CD4-positive, alpha-beta T cell treated with Interferon gamma for 1 hour (primary cell): ENCODE results near the gene CDK19.

Experiments
- DNase-seq: peaks from one replicate; pipeline ENCODE4 v3.0.0-alpha.2; 2020

CDK19 gene

DNA sequence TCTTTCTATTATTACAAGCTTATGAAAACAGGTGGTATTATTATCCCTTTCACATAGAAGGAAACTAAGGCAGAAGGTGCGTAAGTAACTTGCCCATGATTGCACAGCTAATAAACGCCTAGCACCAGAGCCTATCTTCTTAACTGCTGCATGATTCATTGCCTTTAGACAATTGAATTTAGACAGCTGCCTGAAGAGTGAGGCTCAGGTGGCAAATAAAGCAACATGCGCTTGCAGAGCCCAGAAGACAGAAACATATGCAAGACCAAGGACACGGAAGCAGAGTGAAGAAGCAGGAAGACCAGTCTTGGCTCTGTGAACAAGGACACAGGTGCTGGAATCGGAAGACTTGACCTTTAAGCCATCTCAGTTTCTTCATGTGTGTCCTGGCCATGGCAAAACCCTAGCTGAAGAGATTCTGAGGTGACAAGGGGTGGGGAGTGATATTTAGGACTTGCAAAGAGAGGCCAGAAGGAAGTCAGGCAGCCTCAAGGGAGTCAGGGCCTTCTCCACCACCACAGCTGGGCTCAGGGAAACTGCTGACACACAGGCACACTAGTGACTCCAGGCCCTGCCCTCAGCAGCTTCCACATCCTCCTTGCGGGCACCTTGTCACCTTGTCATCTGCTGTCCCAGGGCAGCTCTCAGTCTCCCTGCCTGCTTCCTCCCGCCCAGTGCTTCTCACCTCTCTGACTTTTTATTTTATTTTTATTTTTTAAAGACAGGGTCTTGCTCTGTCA, 247.1 kb downstream of the CDK19 start:
- DNase-seq, result no peak

DNA sequence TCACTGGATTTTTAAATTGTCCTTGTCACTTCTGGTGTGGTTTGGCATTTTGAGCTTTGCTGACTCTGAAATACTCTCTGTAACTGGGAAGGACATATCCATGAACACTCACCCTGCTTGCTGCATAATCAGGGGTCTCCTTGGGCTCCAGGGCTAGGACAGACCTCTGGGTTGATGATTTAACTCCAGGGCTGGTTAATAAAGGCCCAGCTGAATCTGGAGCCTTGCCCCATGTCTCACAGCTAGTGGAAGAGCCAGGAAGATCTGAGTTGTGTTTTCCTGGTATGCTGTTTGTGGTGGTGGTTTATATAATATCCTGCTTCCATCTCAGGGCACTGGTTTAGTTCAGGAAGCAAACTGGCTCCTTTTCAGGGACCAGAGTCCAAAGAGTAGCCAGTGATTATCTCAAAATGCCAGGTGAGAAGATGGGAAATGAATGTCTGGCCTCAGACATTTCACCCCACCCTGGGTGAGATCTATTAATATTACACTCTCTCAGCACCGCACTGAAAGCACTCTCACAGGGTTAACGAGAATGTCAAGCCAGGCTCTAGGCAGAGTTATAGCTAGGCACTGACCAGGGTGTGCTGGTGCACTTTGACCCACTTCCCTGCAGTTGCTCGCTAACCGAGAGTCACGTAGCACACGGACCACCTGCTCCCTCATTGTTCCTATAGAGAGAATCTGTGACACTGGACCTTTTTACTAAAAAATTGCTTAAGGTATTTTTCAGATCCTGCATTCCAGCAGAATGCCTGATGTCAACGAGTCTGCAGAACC, 248.7 kb downstream of the CDK19 start:
- no peak for DNase-seq

DNA sequence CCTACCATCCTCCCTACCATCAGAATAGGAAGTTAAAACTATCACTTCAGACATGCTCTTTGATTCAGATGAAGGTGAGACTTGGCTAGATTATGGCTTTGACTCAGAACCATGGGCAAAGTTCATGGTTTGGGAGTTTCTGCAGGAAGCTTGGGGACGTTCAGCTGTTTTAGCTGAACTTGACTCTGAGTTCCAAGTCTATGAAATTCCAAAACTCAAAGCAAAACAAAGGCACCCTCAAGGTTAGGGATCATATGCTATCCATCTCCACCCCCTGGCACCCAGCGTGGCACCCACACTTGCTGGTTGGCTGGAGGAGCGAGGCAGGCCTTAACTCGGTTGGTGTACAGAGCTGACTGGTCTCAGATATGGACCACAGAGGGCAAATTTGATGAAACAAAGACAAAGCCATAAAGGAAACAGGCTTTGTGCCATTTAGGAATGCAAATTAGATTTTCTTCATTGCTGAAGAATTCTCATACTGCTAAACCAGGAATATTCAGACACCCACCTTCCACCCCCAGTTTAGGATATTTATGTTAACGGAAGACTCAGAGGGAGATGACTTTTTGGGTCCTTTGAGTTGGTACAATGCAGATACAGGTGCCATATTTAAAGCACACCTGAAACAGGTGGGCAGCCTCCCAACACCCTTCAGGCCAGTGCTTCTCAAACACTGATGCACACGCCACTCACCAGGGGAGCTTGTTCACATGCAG, 250.4 kb downstream of the CDK19 start:
- DNase-seq, result no peak

DNA sequence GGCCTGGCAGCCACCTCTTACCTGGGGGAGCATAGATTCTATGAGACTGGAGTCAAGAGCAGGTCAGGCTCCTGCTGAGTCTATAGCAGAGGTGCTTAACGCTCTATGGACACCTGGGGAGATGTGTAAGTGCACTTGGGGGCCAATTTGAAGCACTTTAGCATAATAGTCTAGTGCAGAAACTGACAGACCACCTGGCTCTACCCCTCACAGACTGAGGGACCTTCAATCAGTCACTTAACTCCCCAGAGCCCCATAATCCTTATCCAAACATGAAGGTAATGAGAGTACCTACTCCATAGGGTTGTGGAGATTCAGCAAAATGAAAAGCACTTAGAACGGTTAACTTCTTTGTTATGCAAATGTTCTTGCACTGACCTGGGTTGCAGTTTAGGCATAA, 251.6 kb downstream of the CDK19 start:
- no peak for DNase-seq

DNA sequence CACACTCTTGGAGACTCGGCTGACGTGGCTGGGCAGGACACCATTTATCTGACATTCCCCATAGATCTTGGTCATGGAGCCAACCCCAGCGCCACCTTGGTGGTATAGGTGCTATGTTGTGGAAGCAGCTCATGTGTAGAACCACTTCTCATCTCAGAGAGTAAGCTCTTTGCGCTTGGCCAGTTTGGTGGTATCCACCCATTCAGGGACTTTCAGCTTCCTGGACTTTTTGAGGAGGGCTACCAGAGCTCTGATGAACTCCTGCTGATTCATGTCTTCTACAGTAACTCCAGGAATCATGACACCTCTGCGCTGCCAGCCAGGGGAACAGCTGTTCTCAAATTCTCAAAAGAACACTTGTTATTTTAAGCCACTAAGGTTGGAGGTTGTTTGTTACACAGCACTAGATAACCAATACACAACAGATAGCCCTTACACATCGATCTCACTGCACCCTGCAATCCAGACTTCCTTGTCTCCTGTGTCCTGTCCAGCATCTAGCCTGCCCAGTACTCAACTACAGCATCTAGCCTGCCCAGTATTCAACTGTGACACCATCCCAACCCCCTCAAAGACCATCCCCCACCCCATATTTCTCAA, 252.9 kb downstream of the CDK19 start:
- DNase-seq, result no peak

GRCh38 chr6:110561696-110562095, 253.6 kb downstream of the CDK19 start:
- DNase-seq, result no peak

- DNase-seq, result no peak
Observed at GRCh38 chr6:110561008-110561396, 254.3 kb downstream of the CDK19 start.

DNA sequence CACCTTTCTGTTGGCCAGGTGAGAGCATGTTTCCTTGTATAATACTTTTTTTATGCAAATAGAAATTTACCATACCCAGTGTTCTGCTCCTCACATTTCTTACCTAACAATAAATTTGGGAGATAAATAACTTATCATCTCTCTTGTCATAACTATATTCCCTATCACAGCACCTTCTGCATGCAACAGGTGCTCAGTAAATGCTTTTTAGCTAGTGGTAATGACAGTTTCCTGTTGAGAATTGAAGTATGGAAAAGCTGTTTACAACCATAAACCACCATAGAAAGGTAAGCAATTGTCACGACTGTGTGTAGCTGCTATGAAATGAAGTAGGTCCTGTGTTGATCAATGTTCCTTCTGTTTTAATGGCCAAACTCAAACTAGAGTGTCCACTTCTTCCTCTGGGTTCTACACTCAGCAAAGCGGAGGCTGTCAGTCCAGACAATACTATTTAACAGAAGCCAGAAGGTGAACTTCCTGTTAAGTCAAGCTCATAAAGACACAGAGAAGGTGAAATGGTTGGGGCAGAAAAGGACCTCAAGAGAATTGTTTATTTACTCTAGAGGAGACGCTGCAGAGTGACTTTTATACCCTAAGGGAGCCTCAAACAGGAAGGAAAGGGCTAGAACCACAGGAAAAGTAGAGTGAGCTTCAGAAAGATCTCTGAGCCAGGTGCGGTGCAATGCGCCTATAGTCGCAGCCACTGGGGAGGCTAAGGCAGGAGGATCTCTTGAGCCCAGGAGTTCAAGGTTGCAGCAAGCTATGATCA, 254.8 kb downstream of the CDK19 start:
- DNase-seq, result no peak
